HG03558 (cell line): ENCODE results near the gene SORD.
A peak's percentile ranks its signal among the peaks of the same experiment; 100 is the strongest.

Source experiments
- ATAC-seq: cut with Tn5 transposase; IDR thresholded peaks from one replicate; pipeline ENCODE4 v1.9.1; 2021; ENCODE audit warnings: moderate number of reproducible peaks; ENCODE audit not compliant: unreplicated experiment; ENCODE audit errors: extremely low read depth

SORD gene

GRCh38 chr15:45114076-45114750 is 91.2 kb downstream of the SORD start, which contains the start of the genes DUOX2 and DUOXA2:
DUOX2 (minus strand) TSS chr15:45114172; CDS start chr15:45113411, 761 bp downstream.
DUOXA2 (plus strand) TSS chr15:45114326; CDS start chr15:45114606, 280 bp downstream.
- ATAC-seq, result no peak

- ATAC-seq, result no peak
These were observed 91.7 kb downstream of the SORD start for GRCh38 chr15:45114751-45115085.

- ATAC-seq, result no peak
These were observed 92.4 kb downstream of the SORD start for GRCh38 chr15:45115312-45115820.

- ATAC-seq, result no peak
These were observed 93.0 kb downstream of the SORD start for GRCh38 chr15:45116006-45116481.

- ATAC-seq, result no peak
These were observed 93.7 kb downstream of the SORD start for GRCh38 chr15:45116482-45117307.

- ATAC-seq, result no peak
These were observed 94.5 kb downstream of the SORD start for GRCh38 chr15:45117308-45118130.

GRCh38 chr15:45118131-45118588 is 95.2 kb downstream of the SORD start:
- ATAC-seq, result peak; percentile 88

- ATAC-seq, result no peak
These were observed 96.0 kb downstream of the SORD start for GRCh38 chr15:45118996-45119395.

GRCh38 chr15:45120081-45120972 is 97.3 kb downstream of the SORD start:
- no peak for ATAC-seq

GRCh38 chr15:45121020-45121419 is 98.0 kb downstream of the SORD start:
- ATAC-seq, result no peak

- no peak for ATAC-seq
These were observed 98.9 kb downstream of the SORD start for GRCh38 chr15:45121706-45122417.

GRCh38 chr15:45122719-45123118 is 99.7 kb downstream of the SORD start:
- ATAC-seq, result no peak

GRCh38 chr15:45123397-45123796 is 100.4 kb downstream of the SORD start:
- ATAC-seq, result no peak

- ATAC-seq, result no peak
These were observed 103.7 kb downstream of the SORD start for GRCh38 chr15:45126535-45127158.
